GM10847 (cell line): ENCODE results near the gene MSI2.

ENCODE experiments used
- POLR2A ChIP-seq: IDR thresholded peaks from 2 replicates; pipeline ENCODE4 v1.6.1; 2011; ENCODE audit not compliant: insufficient read length; ENCODE audit errors: extremely low read depth

MSI2 gene

DNA sequence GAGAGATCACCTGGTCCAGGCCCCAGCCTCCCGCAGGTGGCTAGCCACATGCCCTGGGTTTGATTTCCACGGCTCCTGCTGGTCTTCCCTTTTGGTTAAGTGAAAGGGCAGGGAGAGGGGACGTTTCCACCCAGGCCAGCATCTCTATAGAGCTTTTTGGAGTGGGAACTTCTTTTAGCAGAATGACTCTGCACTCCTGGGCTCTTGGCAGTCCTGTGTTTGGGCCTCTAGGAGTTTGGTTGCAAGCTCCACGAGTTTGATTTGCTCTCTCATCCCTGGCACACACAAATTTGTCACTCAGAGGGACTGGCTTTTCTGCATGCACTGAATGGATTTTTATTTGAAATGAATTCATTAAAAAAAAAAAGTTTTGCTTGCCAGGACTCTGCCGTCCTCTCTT is 32.8 kb downstream of the MSI2 start:
- no peak for TF ChIP-seq POLR2A

- TF ChIP-seq POLR2A = no peak
These were observed 33.3 kb downstream of the MSI2 start for GRCh38 chr17:57289613-57290012.

DNA sequence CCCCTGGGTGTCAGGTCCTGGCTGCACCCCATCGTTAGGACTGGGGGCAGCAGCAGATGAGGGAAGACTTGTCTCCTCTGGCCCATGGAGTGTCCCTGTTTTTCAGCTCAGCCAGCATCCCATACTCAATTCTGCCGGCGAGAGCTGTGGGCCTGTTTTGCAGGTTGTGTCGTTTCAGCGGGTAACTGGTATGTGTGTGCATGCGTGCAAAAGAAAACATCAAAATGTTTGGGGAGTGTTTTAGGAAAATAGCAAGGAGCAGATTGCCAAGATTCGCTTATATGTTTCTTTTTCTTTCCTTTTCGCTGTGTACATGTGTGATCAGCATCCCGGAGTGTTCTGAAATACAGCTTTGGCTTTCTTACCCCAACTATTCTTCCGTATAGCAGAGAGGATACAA is 34.7 kb downstream of the MSI2 start:
- no peak for TF ChIP-seq POLR2A

- no peak for TF ChIP-seq POLR2A
These were observed 35.8 kb downstream of the MSI2 start for GRCh38 chr17:57292091-57292490.

- TF ChIP-seq POLR2A = no peak
These were observed 36.8 kb downstream of the MSI2 start for GRCh38 chr17:57293077-57293476.

DNA sequence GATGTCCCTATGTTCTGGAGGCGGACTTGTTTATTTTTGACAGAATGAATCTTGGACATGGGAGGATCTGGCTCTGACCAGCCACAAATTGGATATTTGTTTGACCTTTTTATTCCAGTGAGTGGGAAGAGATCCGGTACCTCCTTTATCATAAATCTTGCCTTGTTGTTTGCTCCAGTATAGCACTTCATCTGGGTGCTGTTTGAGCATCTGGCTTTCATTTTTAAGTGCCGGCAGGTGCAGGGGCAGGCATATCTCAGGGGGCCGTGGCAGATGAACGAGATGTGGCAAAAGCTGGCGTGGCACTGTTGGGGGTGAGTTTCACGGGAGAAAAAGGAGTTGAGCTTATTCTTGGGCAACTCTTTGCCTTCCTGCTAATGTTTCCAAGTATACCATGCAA is 37.8 kb downstream of the MSI2 start:
- no peak for TF ChIP-seq POLR2A

DNA sequence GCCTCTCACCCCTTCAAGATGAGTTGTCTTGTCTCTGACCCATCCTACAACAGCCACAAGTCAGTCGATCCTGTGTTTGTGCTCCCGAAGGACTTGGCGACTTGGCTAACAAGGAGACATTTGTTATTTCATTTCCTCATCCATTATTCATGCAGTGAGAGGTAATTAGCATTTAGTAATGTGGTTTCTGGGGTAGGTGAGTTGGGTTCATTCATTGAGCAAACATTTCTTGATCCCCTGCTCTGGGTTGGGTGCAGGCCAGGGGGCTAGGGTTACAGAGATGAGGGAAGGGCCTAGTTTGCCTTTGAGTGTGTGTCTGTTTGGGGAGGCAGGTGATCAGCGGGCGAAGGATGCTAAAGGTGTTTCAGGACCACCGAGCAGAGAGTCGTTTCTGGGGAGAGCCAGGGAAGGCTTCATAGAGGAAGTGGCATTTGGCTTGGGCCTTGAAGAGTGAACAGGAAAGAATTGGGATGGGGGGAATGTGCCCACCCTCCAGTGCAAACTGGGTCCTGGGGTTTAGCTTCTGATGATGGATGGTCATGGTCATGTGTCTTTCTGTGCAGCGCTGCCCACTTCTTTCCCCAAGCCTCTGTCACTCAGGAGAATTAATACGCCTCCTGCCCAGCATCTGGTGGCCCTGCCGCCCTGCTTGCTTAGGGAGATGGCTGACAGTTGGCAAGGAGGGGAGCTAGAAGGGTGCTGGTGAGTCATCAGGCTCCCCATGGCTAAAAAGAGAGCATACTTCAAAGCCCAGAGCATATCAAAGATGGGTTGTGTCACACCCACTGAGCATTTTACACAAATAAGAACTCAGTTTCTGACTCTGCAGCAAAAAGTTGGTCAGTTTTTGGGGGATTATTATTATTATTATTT is 38.5 kb downstream of the MSI2 start:
- TF ChIP-seq POLR2A = no peak

DNA sequence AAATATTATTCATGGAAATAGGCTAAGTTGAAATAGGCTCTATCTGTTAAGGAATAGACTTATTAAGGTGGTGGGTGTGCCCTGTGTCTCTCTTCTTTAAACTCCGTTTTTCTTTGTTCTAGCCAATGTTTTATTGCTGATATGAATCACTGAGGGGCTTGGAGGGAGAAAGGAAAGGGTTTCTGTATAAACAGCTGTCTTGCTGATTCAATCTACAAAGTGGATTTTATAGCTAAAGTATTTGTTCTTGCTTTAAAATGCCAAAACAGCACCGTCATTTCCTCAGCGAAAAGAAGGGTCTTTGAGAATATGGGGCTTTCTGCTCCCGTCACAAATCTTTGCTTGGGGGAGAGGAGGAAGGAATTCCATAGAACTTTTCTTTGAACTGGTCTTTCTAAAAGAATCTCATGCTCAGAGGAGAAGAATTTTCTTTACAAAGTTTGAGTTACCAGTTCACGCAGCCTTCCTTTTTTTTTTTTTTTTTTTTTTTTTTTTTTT is 39.3 kb downstream of the MSI2 start:
- no peak for TF ChIP-seq POLR2A

DNA sequence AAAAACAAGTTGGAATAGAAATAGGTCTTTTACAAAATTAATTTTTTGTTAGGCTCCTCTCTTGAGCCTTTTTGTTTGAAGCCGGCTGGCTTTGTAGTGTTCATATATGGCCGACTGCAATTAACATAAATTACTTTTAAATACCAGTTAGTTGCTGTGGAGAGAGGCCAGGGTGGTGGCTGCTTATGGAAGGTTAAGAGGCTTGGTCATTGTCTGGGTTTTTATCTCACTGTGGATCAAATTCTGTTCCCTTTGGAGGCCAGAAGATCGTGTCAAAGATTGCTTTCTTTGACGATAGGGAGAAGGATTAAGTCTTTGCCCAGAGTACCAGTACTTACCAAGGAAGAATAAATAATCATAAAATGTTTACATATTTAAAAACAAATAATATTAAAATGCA is 39.9 kb downstream of the MSI2 start:
- no peak for TF ChIP-seq POLR2A

DNA sequence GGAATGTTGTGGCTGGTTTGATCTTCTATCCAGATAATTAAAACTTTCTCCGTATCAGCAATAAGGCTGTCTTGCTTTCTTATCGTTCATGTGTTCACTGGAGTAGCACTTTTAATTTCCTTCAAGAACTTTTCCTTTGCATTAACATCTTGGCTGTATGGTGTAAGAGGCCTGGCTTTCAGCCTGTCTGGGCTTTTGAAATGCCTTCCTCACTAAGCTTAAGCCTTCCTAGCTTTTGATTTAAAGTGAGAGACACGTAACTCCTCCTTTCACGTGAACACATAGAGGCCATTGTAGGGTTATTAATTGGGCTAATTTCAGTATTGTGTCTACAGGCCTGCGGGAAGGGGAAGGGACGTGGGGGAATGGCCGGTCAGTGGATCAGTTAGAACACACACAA is 42.9 kb downstream of the MSI2 start:
- TF ChIP-seq POLR2A = no peak

DNA sequence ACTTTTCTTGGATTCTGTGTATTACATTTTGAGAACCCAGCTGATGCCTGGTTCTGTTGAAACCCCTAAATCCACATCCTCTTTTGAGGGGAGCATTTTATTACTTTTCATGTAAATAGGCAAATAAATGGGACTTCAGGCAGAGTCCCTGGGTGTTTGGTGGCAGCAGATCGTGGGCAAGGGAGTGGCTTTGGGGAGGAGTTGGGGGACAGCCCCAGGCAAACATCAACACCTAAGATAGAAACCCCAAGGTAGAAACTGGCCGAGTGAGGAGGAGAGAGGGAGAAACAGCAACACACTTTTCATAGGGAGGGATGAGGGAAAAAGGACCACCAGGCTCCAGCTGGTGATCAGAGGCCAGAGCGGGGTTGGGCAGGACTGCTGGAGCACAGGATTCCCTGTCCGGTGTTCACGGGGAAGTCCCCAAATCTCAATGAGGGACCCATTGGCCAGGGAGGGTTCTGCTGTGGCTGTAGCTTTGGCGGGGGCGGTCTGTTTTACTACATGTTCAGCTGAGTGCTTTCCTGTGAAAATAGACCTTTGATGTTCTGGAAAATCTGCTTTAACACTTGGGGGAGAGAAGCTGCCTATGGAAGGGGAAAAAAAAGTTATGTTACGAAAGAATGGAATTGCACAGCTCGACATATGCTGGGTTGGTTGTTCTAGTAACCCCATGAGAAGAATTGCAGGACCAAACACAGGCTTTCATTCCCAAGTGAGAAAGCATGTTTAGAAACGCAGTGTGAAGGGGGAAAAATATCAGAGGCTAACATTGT is 46.6 kb downstream of the MSI2 start:
- no peak for TF ChIP-seq POLR2A

DNA sequence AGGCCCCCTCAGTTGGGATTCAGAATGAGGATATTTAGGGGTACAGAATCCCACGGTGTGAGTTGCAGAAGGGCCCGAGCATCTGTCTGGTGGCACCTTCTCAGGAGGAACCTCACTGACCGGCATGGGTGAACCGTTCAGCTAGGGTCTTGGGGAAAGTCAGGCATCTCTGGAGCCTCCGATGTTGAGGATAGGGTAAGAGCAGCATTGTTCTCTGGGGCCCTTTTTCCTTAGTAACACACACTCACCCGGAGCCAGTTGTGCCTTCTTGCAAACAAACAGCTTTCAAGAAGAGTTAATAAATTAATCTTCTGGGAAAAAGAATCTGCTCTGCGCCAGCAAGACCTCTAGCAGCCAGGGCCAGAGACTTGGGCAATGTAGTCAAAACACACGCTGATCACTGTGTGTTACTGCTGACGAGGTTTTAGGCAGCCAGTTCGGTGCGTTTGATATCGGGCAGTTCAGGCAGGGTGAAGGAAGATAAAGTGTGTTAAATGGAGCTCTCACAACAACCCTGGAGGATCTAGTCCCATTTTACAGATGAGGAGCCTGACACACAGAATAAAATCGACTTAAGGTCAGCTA is 48.9 kb downstream of the MSI2 start:
- TF ChIP-seq POLR2A = no peak

- TF ChIP-seq POLR2A = no peak
These were observed 49.7 kb downstream of the MSI2 start for GRCh38 chr17:57305908-57306504.

DNA sequence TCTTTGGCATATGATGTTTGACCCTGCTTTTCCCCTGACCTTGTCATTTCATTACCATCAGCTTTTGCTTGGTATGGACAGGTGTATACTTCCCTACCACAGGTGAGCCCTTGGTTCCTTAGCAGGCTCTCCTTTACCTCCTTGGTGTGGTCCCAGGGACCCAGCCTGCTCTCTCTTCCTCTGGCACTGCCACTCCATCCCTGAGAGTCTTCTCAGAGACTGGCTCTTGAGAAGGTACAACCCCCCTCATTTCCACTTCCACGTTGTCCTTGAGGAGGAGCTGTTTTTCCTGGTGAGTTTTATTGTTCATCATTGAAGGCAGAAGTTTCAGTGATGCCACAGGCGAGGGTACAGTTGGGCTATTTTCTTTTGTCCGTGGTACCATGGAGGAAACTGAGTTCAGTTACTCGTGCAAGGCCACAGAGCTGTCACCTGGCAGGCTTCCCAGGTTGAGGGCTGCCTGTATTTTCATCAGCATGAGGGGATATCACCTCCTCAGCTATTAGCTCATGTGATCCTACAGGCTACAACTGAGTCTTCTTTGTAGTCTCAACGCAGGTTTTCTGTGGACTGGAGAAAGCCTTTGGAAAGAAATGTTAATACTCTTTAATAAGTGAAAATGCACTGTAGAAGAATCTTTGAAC is 52.3 kb downstream of the MSI2 start:
- TF ChIP-seq POLR2A = no peak

- TF ChIP-seq POLR2A = no peak
These were observed 53.2 kb downstream of the MSI2 start for GRCh38 chr17:57309479-57309878.
